ENCODE data around the gene PLTP.
"Not testable (repeated sequence)": the region's sequence is repeated elsewhere in the genome, so short reads cannot be mapped to it uniquely, and the experiment has no call there.

Gene PLTP

GRCh38 chr20:45919542-45920399 is 7.8 kb upstream of the PLTP start:
- peak; percentile 75 for DNase-seq

GRCh38 chr20:45918779-45919537 is 7.0 kb upstream of the PLTP start:
- no peak for DNase-seq

GRCh38 chr20:45918182-45918737 is 6.3 kb upstream of the PLTP start:
- no peak for DNase-seq

- DNase-seq = peak; percentile 76
Measured at GRCh38 chr20:45917790-45918141, 5.8 kb upstream of the PLTP start.

- no peak for DNase-seq
Measured at GRCh38 chr20:45913116-45913515, 1.2 kb upstream of the PLTP start.

GRCh38 chr20:45912344-45912682 is 358 bp upstream of the PLTP start:
- no peak for DNase-seq

- DNase-seq = peak; percentile 94
Measured at GRCh38 chr20:45910670-45911485, 1.1 kb downstream of the PLTP start.

- DNase-seq = no peak
Measured at GRCh38 chr20:45909817-45910669, 1.9 kb downstream of the PLTP start.

GRCh38 chr20:45909336-45909808 is 2.6 kb downstream of the PLTP start:
- no peak for DNase-seq

GRCh38 chr20:45908084-45908483 is 3.9 kb downstream of the PLTP start:
- no peak for DNase-seq

- DNase-seq = no peak
Measured at GRCh38 chr20:45907219-45907948, 4.6 kb downstream of the PLTP start.

GRCh38 chr20:45905505-45906079 is 6.4 kb downstream of the PLTP start:
- no peak for DNase-seq

GRCh38 chr20:45904583-45905504 is 7.1 kb downstream of the PLTP start:
- DNase-seq = no peak

- no peak for DNase-seq
Measured at GRCh38 chr20:45902199-45902701, 9.7 kb downstream of the PLTP start.

- DNase-seq = not testable (repeated sequence)
Measured at GRCh38 chr20:45901332-45901731, 10.6 kb downstream of the PLTP start.

- DNase-seq = no peak
Measured at GRCh38 chr20:45899046-45899835, 12.7 kb downstream of the PLTP start.

- no peak for DNase-seq
Measured at GRCh38 chr20:45898285-45898684, 13.7 kb downstream of the PLTP start.

GRCh38 chr20:45897692-45898091 is 14.3 kb downstream of the PLTP start:
- DNase-seq = no peak

- DNase-seq = no peak
Measured at GRCh38 chr20:45897289-45897688, 14.7 kb downstream of the PLTP start.
